Central memory CD4-positive, alpha-beta T cell (primary cell): Measurements from ENCODE around the gene DGKB.

Experiments used
- DNase-seq: peaks from one replicate; pipeline ENCODE4 v3.0.0; 2022

Gene DGKB

GRCh38 chr7:14195079-14195478 lies 707.5 kb downstream of the DGKB start:
- DNase-seq: no peak

- no peak for DNase-seq
Observed at GRCh38 chr7:14191686-14192098, 710.9 kb downstream of the DGKB start.

GRCh38 chr7:14184292-14184864 lies 718.2 kb downstream of the DGKB start:
- no peak for DNase-seq

- no peak for DNase-seq
Observed at GRCh38 chr7:14179781-14180180, 722.8 kb downstream of the DGKB start.

- DNase-seq: no peak
Observed at GRCh38 chr7:14177876-14178275, 724.7 kb downstream of the DGKB start.

- DNase-seq: no peak
Observed at GRCh38 chr7:14170872-14171271, 731.7 kb downstream of the DGKB start.

- no peak for DNase-seq
Observed at GRCh38 chr7:14158111-14158510, 744.4 kb downstream of the DGKB start.

- DNase-seq: no peak
Observed at GRCh38 chr7:14156436-14156835, 746.1 kb downstream of the DGKB start.

- DNase-seq: no peak
Observed at GRCh38 chr7:14148974-14149373, 753.6 kb downstream of the DGKB start.

GRCh38 chr7:14147532-14147931 lies 755.0 kb downstream of the DGKB start:
- DNase-seq: no peak

GRCh38 chr7:14144538-14144937 lies 758.0 kb downstream of the DGKB start:
- DNase-seq: no peak

GRCh38 chr7:14144109-14144508 lies 758.4 kb downstream of the DGKB start:
- DNase-seq: no peak

- no peak for DNase-seq
Observed at GRCh38 chr7:14137676-14138075, 764.9 kb downstream of the DGKB start.

GRCh38 chr7:14133752-14134151 lies 768.8 kb downstream of the DGKB start:
- no peak for DNase-seq

- no peak for DNase-seq
Observed at GRCh38 chr7:14125998-14126397, 776.6 kb downstream of the DGKB start.

GRCh38 chr7:14124716-14125115 lies 777.8 kb downstream of the DGKB start:
- no peak for DNase-seq

- no peak for DNase-seq
Observed at GRCh38 chr7:14123923-14124322, 778.6 kb downstream of the DGKB start.

GRCh38 chr7:14115701-14116100 lies 786.9 kb downstream of the DGKB start:
- DNase-seq: no peak

- DNase-seq: no peak
Observed at GRCh38 chr7:14104861-14105260, 797.7 kb downstream of the DGKB start.

GRCh38 chr7:14096159-14096558 lies 806.4 kb downstream of the DGKB start:
- DNase-seq: no peak

GRCh38 chr7:14095233-14095950 lies 807.2 kb downstream of the DGKB start:
- no peak for DNase-seq
